Lung (tissue), 12 donors: ENCODE results near the gene KRT20. TPM values are rescaled to one million over a fixed set of nuclear protein-coding genes. Genes with fewer than 3 reads are reported as not detected.

Experiments
- ATAC-seq: fragments of 200-7000 bp; cut with Tn5 transposase; one replicate; pipeline ENCODE4 v1.9.1; 2020; ENCODE audit warnings: moderate number of reproducible peaks; ENCODE audit not compliant: insufficient read depth, low FRiP score
- DNase-seq, 3 donors: peaks; one replicate each; pipeline ENCODE4 v3.0.0-alpha.2; 2013 to 2017
- H3K27ac ChIP-seq, 2 donors: one replicate each; pipeline ENCODE4 v1.5.1; 2013; ENCODE audit warnings: mild to moderate bottlenecking in 2 of 2, moderate library complexity in 2 of 2, control low read depth in 1 of 2, inconsistent platforms in 1 of 2, low read depth in 1 of 2, low read length in 1 of 2
- H3K27me3 ChIP-seq, 3 donors: one replicate each; pipeline ENCODE4 v1.5.1; 2013; ENCODE audit warnings: low read length in 2 of 3; ENCODE audit not compliant: control insufficient read depth in 3 of 3, insufficient read depth in 3 of 3
- H3K36me3 ChIP-seq, 4 donors: one replicate each; pipeline ENCODE4 v1.5.1; 2013; ENCODE audit warnings: low read length in 4 of 4, mild to moderate bottlenecking in 1 of 4, moderate library complexity in 1 of 4; ENCODE audit not compliant: control insufficient read depth in 4 of 4, insufficient read depth in 4 of 4
- H3K4me1 ChIP-seq, 5 donors: one replicate each; pipeline ENCODE4 v1.5.1; 2013; ENCODE audit warnings: low read length in 5 of 5, mild to moderate bottlenecking in 2 of 5, moderate library complexity in 1 of 5; ENCODE audit not compliant: control insufficient read depth in 5 of 5, insufficient read depth in 5 of 5
- H3K4me3 ChIP-seq: one replicate; pipeline ENCODE4 v1.5.1; 2013; ENCODE audit warnings: mild to moderate bottlenecking, control low read depth, moderate library complexity
- H3K9ac ChIP-seq, 2 donors: one replicate each; pipeline ENCODE4 v1.5.1; 2013; ENCODE audit warnings: low read length in 2 of 2, control low read depth in 1 of 2; ENCODE audit not compliant: insufficient read depth in 1 of 2
- H3K9me3 ChIP-seq, 4 donors: one replicate each; pipeline ENCODE4 v1.5.1; 2013; ENCODE audit warnings: low read length in 3 of 4, mild to moderate bottlenecking in 1 of 4, moderate library complexity in 1 of 4; ENCODE audit not compliant: control insufficient read depth in 4 of 4, insufficient read depth in 3 of 4
- WGBS, 2 donors: extraction: QIAGEN DNeasy Blood & Tissue Kit; methylation state at CpG; one replicate each; pipeline ENCODE4 v1.1.7; 2013; 5-methylcytosine and 5-hydroxymethylcytosine counted together
- polyA plus RNA-seq, 2 donors: library from polyadenylated mRNA; stranded (reverse); fragments of 200-250 nt; gene quantifications; one replicate each; pipeline ENCODE4 v1.2.1, GENCODE V29; 2013
- total RNA-seq, 2 donors: library from RNA; depleted of rRNA in 1 of 2; stranded (reverse); fragments of >200 nt in 1 of 2; gene quantifications; one replicate each; pipeline ENCODE4 v1.2.1, GENCODE V29; 2014 to 2021
- TF ChIP-seq, protein P1 (sequence below): IDR thresholded peaks from 2 replicates; pipeline ENCODE4 v1.5.1; 2012; ENCODE audit warnings: mild to moderate bottlenecking; ENCODE audit errors: control extremely low read depth, extremely low read depth
- donor health status: control.
- donor health status: control.
- donor health status: Bipolar disorder and iron deficiency.
- donor health status: healthy.
- donor health status: DM: yes; HTN: yes; CAD: no.

Gene KRT20
- total and polyA plus RNA-seq, 4 donors = 0.24 to 0.31 TPM; not detected in 2

DNA sequence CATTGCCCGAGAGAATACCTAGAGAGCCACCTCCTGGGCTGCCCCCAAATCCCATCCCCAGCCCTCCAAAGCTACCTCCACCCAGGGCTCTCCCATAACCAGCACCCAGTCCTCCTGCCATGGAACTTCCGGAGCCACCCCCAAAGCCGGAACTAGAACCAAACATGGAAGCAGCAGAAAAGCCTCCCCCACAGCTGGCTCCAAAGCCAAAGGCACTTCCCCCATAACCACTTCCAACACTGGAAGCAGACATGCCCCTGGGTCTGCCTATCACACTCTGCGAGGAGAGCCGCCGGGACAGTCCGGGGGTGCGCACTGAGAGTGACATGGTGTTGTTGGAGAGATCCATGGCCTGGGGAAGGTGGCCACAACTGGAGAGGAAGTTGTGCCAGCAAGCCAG, 18.2 kb downstream of the KRT20 start, which contains the start of gene KRT12:
TSS of gene KRT12 (minus strand) at position 386 of the 400 bp plus-strand sequence. CDS start at position 349, 37 bp downstream.
- H3K4me3 ChIP-seq = no peak within 1 kb of the TSS
- 94 to 98% methylated on average over 8 of the region's 8 CpGs for WGBS, 2 donors
- TF ChIP-seq, protein P1, sequence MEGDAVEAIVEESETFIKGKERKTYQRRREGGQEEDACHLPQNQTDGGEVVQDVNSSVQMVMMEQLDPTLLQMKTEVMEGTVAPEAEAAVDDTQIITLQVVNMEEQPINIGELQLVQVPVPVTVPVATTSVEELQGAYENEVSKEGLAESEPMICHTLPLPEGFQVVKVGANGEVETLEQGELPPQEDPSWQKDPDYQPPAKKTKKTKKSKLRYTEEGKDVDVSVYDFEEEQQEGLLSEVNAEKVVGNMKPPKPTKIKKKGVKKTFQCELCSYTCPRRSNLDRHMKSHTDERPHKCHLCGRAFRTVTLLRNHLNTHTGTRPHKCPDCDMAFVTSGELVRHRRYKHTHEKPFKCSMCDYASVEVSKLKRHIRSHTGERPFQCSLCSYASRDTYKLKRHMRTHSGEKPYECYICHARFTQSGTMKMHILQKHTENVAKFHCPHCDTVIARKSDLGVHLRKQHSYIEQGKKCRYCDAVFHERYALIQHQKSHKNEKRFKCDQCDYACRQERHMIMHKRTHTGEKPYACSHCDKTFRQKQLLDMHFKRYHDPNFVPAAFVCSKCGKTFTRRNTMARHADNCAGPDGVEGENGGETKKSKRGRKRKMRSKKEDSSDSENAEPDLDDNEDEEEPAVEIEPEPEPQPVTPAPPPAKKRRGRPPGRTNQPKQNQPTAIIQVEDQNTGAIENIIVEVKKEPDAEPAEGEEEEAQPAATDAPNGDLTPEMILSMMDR = no peak
- no peak within 1 kb of the TSS for H3K9ac ChIP-seq
- H3K4me1 ChIP-seq = no peaks in the 10 kb centered on the region
- DNase-seq (no peak), ATAC-seq (no peak)
- no peaks in the 10 kb centered on the region for H3K36me3 ChIP-seq
- peaks cover 0 to 3% (median 0%) of the 10 kb centered on the region in 3 donors for H3K27me3 ChIP-seq
- H3K27ac ChIP-seq = no peak within 1 kb of the TSS
- no peaks in the 10 kb centered on the region for H3K9me3 ChIP-seq

DNA sequence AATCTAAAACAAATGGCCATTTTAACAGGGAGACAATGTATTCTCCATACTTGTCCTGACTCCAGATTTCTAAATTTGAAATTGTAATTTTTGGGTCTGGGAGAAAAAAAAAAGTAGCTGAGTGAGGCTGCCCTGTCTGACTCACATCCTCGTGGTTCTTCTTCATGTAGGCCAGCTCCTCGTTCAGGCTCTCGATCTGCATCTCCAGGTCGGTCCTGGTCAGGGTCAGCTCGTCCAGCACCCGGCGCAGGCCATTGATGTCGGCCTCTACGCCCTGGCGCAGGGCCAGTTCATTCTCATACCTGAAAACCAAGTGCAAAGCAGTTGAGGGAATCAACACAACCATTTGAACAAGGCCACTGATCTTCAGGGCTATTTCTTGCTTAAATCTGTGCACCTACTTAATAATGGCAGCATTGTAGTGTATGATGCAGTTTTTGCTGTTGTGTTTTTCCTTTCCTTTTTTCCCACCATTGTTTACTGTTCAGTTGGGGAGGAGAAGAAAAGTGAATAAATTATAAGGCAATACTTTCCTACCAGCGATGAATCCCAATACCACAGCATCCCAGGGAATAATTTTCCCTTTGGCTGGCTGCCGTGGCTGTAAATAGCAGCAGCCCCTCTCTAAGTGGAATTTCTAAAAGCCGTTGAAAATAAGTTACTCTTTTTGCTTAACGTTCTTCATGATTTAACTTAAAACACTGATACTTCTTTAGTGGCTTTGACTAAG, 20.2 kb downstream of the KRT20 start:
- H3K4me1 ChIP-seq = no peaks in the 10 kb centered on the region
- no peaks in the 10 kb centered on the region for H3K36me3 ChIP-seq
- DNase-seq (no peak), ATAC-seq (no peak)
- TF ChIP-seq, protein P1 = no peak
- H3K9me3 ChIP-seq = no peaks in the 10 kb centered on the region
- no peak overlapping the region for H3K4me3 ChIP-seq
- H3K9ac ChIP-seq = no peak overlapping the region
- peaks cover 0 to 3% (median 0%) of the 10 kb centered on the region in 3 donors for H3K27me3 ChIP-seq
- WGBS, 2 donors = 86 to 89% methylated on average over 14 of the region's 14 CpGs
- H3K27ac ChIP-seq = no peak overlapping the region

DNA sequence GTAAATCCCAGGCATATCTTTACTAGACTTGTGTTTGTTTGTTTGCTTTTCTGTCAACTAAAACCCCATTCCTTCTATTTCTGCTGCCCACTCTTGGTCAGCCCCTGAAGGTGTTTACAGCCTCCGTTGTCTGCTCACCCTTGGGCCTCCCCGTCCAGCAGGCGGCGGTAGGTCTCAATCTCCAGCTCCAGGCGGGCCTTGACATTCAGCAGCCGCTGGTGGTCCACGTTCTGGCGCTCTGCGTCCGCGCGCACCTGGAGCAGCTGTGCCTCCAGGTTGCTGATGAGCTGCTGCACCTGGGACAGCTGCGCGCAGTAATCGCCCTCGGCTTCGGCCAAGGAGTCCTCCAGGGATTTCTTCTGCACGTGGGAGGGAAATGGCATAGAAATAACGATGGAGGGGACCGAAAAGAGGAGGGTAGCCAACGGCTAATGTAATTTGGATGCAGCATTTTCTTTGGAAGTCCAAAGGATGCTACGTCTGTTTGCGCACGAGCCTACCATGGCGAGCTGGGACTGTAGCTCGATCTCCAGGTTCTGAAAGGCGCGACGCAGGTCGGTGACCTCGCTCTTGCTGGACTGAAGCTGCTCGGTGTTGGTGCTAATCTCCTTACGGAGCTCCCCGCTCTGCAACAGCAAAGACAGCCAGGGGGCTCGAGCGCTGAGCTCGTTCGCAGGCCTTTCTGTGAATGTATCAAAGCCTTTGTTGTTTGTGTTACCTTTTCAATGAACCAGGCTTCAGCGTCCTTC, 21.9 kb downstream of the KRT20 start:
- Histone ChIP-seq H3K27me3 (peaks cover 0 to 3% (median 0%) of the 10 kb centered on the region in 3 donors), H3K36me3 (no peaks in the 10 kb centered on the region), H3K9ac (no peak overlapping the region), H3K9me3 (no peaks in the 10 kb centered on the region), H3K4me3 (no peak overlapping the region), H3K27ac (no peak overlapping the region), H3K4me1 (no peaks in the 10 kb centered on the region)
- no peak for ATAC-seq
- peak; percentile 6 to 22 (median 10) for DNase-seq
- 59 to 60% methylated on average over 39 of the region's 39 CpGs for WGBS, 2 donors
- TF ChIP-seq, protein P1 = no peak
